Small intestine (tissue), 7 donors: ENCODE data around the gene RNF227. TPM values are rescaled to one million over a fixed set of nuclear protein-coding genes. Genes with fewer than 3 reads are reported as not detected.
A peak's percentile ranks its signal among the peaks of the same experiment; 100 is the strongest.

Source experiments
- DNase-seq, 2 donors: peaks; one replicate each; pipeline versions ENCODE4 v3.0.0 to v3.0.0-alpha.2; 2013
- FAIRE-seq: peaks from 2 replicates; lab custom pipeline; 2012; peaks lifted over from hg19 to GRCh38; lab: Jason Lieb, UNC
- H3K27ac ChIP-seq, 3 donors: one replicate each; pipeline ENCODE4 v1.5.1; 2013; ENCODE audit warnings: low read length in 2 of 3, mild to moderate bottlenecking in 2 of 3, control low read depth in 1 of 3, inconsistent platforms in 1 of 3, low read depth in 1 of 3, moderate library complexity in 1 of 3
- H3K27me3 ChIP-seq, 3 donors: one replicate each; pipeline ENCODE4 v1.6.1; 2013; ENCODE audit warnings: low read length in 3 of 3, inconsistent platforms in 1 of 3; ENCODE audit not compliant: control insufficient read depth in 3 of 3, insufficient read depth in 3 of 3
- H3K36me3 ChIP-seq, 3 donors: one replicate each; pipeline ENCODE4 v1.6.1; 2013; ENCODE audit warnings: low read length in 3 of 3, inconsistent platforms in 1 of 3, low read depth in 1 of 3, mild to moderate bottlenecking in 1 of 3, moderate library complexity in 1 of 3; ENCODE audit not compliant: control insufficient read depth in 3 of 3, insufficient read depth in 2 of 3
- H3K4me1 ChIP-seq, 3 donors: one replicate each; pipeline ENCODE4 v1.6.1; 2013; ENCODE audit warnings: low read length in 2 of 3, inconsistent platforms in 1 of 3, low read depth in 1 of 3, mild to moderate bottlenecking in 1 of 3, moderate library complexity in 1 of 3; ENCODE audit not compliant: control insufficient read depth in 3 of 3, insufficient read depth in 2 of 3
- H3K4me3 ChIP-seq, 3 donors: one replicate each; pipeline ENCODE4 v1.5.1; 2013; ENCODE audit warnings: low read length in 3 of 3, control low read depth in 1 of 3, inconsistent platforms in 1 of 3, low read depth in 1 of 3, mild to moderate bottlenecking in 1 of 3, moderate library complexity in 1 of 3
- H3K9me3 ChIP-seq, 2 donors: one replicate each; pipeline ENCODE4 v1.6.1; 2013; ENCODE audit warnings: low read depth in 1 of 2, low read length in 1 of 2; ENCODE audit not compliant: control insufficient read depth in 2 of 2, insufficient read depth in 1 of 2
- WGBS, 3 donors: extraction: QIAGEN DNeasy Blood & Tissue Kit; methylation state at CpG; one replicate each; pipeline ENCODE4 v1.1.7; 2013; 5-methylcytosine and 5-hydroxymethylcytosine counted together
- polyA plus RNA-seq, 4 donors: library from polyadenylated mRNA; stranded (reverse) in 3 of 4; unstranded in 1 of 4; fragments of 200-250 nt in 3 of 4; fragments of 120-200 nt in 1 of 4; gene quantifications; one replicate each; pipeline versions ENCODE4 v1.2.1 to v1.2.3, GENCODE V29; 2013
- donor health status: healthy with polysubstance abuse.
- donor health status: control.
- donor health status: control.
- donor health status: Bipolar disorder and iron deficiency.
- donor health status: healthy.

RNF227 gene
- polyA plus RNA-seq, 4 donors, result 1.9 to 3.0 (median 2.5) TPM

DNA sequence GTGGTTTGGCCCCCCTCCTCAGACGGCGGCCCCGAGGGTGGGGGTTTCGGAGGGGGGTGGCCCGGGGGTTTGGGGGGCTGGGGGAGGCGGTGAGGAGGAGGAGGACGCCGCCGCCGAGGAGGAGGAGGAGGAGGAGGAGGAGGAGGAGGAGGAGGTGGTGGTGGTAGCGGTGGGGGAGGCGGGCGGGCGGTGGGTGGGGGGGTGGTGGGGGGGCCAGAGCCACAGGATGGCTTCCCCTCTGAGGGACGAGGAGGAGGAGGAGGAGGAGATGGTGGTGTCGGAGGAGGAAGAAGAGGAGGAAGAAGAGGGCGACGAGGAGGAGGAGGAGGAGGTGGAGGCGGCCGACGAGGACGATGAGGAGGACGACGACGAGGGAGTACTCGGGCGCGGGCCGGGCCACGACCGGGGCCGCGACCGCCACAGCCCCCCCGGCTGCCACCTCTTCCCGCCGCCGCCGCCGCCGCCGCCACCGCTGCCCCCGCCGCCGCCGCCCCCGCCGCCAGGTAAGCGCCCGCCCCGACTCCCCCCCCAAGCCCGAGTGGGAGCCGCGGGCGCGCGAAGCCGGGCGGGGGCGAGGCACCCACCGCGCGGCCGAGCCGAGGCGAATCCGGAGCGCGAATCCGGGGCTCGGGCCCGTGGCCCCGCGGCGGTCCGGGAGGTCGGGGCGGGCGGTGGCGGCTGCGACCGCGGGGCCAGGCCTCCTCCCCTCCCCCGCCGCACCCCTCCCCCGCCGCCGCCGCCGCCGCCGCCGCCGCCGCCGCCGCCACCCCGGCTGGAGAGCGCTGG, 31.3 kb downstream of the RNF227 start:
- 0 to 4% (median 0%) methylated on average over 1 to 87 of the region's 100 CpGs for WGBS, 3 donors
- H3K36me3 ChIP-seq, result peaks cover 0 to 20% (median 4%) of the 10 kb centered on the region in 3 donors
- peaks cover 5 to 67% (median 23%) of the 10 kb centered on the region in 3 donors for H3K4me1 ChIP-seq
- no peaks in the 10 kb centered on the region for H3K9me3 ChIP-seq
- H3K27ac ChIP-seq, result peak overlapping the region; percentile 66 to 91 (median 89)
- peak overlapping the region; percentile 68 to 87 (median 86) for H3K4me3 ChIP-seq
- DNase-seq (peak in 1 of 2 donors; percentile 39), FAIRE-seq (no peak)
- no peaks in the 10 kb centered on the region for H3K27me3 ChIP-seq

DNA sequence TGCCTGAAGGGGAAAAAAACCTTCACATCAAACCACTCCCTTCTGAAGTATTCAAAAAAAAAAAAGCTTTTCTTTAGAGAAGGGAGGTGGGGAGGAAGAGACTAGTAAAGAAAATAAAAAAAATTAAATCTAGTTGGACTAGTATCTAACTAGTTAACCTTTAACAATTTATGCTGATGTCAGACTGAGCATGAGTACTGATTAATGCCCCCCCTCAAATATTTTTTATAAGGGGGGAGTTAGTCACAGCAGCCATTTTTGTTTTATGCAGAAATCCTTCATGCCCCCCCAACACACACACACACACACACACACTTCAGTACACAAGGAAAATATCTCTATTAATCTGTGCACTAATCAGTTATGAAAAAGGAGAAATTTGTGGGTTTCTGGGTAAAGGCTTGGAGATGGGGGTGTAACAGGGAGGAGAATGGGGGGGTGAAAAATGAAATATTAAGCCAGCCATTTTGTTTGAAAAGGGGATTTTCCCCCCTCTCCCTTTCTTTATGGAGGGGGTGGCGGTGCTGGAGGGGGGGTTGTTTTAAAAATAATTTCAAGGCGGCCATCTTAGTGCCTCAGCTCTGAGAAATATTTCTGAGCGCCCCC, 32.2 kb downstream of the RNF227 start:
- no peak for FAIRE-seq
- Histone ChIP-seq H3K36me3 (peaks cover 0 to 17% (median 4%) of the 10 kb centered on the region in 3 donors), H3K4me1 (peaks cover 2 to 59% (median 16%) of the 10 kb centered on the region in 3 donors), H3K9me3 (no peaks in the 10 kb centered on the region), H3K27ac (peak overlapping the region in 1 of 3 donors; percentile 74), H3K27me3 (no peaks in the 10 kb centered on the region), H3K4me3 (peak overlapping the region in 1 of 3 donors; percentile 52)
- WGBS, 3 donors, result 0 to 2% (median 0%) methylated on average over 2 to 3 of the region's 3 CpGs
- DNase-seq, result peak in 1 of 2 donors; percentile 66

DNA sequence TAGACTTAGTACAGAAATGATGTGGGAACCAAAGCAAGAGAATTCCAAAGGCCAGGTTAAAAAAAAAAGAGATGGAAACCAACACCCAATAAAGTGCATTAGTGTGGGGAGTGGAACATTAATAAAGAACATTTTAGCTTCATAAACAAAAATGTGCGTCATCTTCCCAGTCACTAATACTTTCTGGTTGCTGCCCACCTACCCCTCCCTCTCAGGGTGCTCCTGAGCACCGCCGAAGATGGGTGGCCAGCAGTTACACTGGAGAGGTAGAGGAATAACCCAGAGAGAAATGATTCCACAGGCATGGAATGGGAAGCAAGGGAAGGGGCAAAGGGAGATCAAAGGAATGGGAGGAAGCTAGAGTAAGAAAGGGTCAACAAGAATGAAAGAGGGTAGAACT, 33.5 kb downstream of the RNF227 start:
- H3K27ac ChIP-seq, result peak overlapping the region; percentile 3 to 52 (median 11)
- FAIRE-seq, result no peak
- peaks cover 0 to 21% (median 4%) of the 10 kb centered on the region in 3 donors for H3K36me3 ChIP-seq
- 68 to 87% (median 77%) methylated on average over 3 of the region's 3 CpGs for WGBS, 3 donors
- no peak for DNase-seq
- no peaks in the 10 kb centered on the region for H3K27me3 ChIP-seq
- no peaks in the 10 kb centered on the region for H3K9me3 ChIP-seq
- H3K4me1 ChIP-seq, result peaks cover 2 to 48% (median 6%) of the 10 kb centered on the region in 3 donors
- H3K4me3 ChIP-seq, result no peak overlapping the region

DNA sequence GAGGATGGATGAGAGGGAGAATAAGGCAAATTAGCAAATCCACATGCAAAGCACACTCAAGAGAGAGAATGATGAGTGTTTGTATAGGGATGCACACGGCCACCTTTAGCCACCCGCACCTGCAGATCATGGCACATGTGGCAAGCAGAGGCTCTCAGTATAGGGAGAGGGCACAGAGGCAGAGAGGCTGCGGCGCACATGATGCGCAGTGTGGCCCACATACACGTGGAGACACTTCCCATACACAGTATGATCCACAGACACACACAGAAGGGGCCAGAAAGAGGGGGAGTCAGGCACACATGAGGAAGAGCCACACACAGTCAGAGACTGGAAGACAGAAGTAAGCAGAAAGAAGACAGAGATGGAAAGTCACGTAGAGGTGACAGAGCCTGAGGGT, 34.0 kb downstream of the RNF227 start:
- H3K27me3 ChIP-seq, result no peaks in the 10 kb centered on the region
- 76 to 78% (median 76%) methylated on average over 7 of the region's 7 CpGs for WGBS, 3 donors
- H3K36me3 ChIP-seq, result peaks cover 0 to 21% (median 4%) of the 10 kb centered on the region in 3 donors
- peak overlapping the region in 2 of 3 donors; percentile 3 to 11 for H3K27ac ChIP-seq
- DNase-seq (no peak), FAIRE-seq (no peak)
- no peaks in the 10 kb centered on the region for H3K9me3 ChIP-seq
- peaks cover 2 to 48% (median 6%) of the 10 kb centered on the region in 3 donors for H3K4me1 ChIP-seq
- H3K4me3 ChIP-seq, result no peak overlapping the region

DNA sequence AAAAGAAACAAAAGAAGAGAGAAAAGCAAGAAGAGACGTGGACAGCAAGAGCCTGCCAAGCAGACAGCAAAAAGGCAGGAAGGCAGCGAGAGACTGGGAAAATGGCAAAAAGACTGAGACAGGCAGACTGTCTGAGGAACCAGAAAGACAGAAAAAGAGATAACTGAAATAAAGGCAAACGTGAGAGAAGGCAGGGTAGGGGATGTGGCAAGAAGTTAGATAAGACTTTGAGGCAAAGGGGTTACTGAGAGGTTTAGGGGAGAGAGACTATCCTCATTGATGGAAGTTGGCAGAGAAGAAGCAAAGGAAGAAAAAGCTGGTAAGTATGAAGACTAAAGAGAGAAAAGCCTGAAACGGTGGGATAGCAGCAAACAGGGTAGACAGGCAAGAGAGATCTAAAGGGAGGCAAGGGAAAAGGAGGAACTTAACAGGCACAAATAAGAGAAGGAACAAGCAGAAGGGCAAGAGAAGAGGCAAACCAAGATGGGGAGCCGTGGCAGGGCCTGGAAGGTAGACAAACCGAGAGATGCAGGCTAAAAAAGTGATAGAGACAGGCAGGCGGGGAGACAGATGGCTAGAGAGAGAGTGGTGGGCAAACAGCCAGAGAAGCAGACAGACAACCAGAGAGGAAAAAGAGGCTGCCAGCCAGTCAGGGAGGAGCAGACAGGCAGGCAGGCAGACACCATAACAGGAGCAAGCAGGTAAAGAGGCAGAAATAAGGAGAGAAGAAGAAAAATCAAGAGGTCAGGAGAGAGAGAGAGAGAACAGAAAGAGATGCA, 34.6 kb downstream of the RNF227 start:
- Histone ChIP-seq H3K4me3 (no peak overlapping the region), H3K27me3 (no peaks in the 10 kb centered on the region), H3K4me1 (peaks cover 2 to 43% (median 4%) of the 10 kb centered on the region in 3 donors), H3K27ac (peak overlapping the region in 1 of 3 donors; percentile 41), H3K9me3 (no peaks in the 10 kb centered on the region), H3K36me3 (peaks cover 0 to 21% (median 4%) of the 10 kb centered on the region in 3 donors)
- WGBS, 3 donors, result 54 to 78% (median 66%) methylated on average over 7 of the region's 7 CpGs
- no peak for FAIRE-seq
- DNase-seq, result no peak

DNA sequence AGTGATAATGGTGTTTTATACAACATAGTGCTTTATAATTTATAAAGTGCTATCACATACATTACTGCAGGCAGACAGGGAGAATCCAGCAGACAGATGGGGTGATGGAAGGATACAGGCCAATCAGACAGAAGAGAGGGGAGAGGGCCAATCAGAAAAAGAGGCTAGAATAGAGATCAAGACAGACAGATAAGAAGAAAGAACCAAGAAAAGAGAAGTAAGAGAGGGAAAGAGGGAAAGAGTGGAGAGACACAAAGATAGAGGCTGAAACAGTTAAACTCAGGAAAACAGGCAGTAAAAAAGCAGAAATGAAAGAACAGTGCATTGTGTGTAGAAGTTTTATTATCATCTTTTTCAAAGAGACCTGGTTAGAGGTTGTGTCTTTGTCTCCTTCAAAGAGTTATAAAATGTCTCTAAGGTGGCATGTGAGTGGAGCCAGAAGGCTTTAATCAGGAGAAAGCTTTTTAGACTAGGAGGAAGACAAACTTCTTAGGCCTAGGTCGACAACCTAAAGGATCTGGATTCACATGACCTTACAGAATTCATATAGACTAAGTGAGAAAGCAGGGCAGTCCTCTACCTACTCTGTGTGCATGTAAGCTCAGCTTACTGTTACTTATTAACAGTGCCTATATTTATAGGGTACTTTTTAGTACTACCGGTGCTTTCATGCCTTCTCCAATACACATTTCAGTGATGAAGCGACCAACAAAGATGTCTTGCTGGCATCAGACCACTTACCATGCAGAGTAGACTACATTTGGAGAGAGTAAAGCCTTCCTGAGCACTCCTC, 35.8 kb downstream of the RNF227 start:
- peaks cover 0 to 24% (median 4%) of the 10 kb centered on the region in 3 donors for H3K36me3 ChIP-seq
- no peak overlapping the region for H3K27ac ChIP-seq
- no peaks in the 10 kb centered on the region for H3K27me3 ChIP-seq
- FAIRE-seq (no peak), DNase-seq (no peak)
- H3K4me3 ChIP-seq, result no peak overlapping the region
- WGBS, 3 donors, result 60 to 66% (median 62%) methylated on average over 3 of the region's 3 CpGs
- H3K9me3 ChIP-seq, result no peaks in the 10 kb centered on the region
- peaks cover 2 to 38% (median 4%) of the 10 kb centered on the region in 3 donors for H3K4me1 ChIP-seq

DNA sequence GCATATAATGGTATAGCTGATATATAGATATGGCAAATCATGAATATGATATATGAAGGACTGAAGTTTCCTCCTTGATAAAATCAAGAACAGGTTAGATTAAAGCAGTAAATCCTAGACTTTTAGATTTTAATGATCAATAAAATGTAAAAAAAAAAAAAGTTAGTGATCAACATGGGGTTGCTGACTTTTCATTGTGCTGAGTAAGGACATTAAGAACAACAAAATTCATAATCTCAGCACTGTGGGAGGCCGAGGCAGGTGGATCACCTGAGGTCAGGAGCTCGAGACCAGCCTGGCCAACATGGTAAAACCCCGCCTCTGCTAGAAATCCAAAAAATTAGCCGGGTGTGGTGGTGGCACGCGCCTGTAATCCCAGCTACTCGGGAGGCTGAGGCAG, 37.9 kb downstream of the RNF227 start:
- H3K27ac ChIP-seq, result no peak overlapping the region
- H3K9me3 ChIP-seq, result no peaks in the 10 kb centered on the region
- DNase-seq (no peak), FAIRE-seq (no peak)
- H3K36me3 ChIP-seq, result peaks cover 0 to 30% (median 4%) of the 10 kb centered on the region in 3 donors
- H3K27me3 ChIP-seq, result no peaks in the 10 kb centered on the region
- peaks cover 2 to 29% (median 4%) of the 10 kb centered on the region in 3 donors for H3K4me1 ChIP-seq
- H3K4me3 ChIP-seq, result no peak overlapping the region
- whole genome bisulfite sequencing, 3 donors, result 89 to 94% (median 93%) methylated on average over 7 of the region's 7 CpGs
